MM.1S (cell line): ENCODE measurements around the gene TBC1D7.

Source experiments
- EZH2 ChIP-seq: fragments of 300-600 bp; sonication (generic); optimal IDR thresholded peaks from 2 replicates; pipeline ENCODE3; 2017; ENCODE audit warnings: low read depth, mild to moderate bottlenecking, antibody characterized with exemption, low read length, mixed read lengths
- TF ChIP-seq, protein P1 (sequence below): fragments of 300-600 bp; sonication (generic); IDR thresholded peaks from 2 replicates; pipeline ENCODE4 v1.5.1; 2016; ENCODE audit warnings: antibody characterized with exemption, low read length, mixed read lengths

DNA sequence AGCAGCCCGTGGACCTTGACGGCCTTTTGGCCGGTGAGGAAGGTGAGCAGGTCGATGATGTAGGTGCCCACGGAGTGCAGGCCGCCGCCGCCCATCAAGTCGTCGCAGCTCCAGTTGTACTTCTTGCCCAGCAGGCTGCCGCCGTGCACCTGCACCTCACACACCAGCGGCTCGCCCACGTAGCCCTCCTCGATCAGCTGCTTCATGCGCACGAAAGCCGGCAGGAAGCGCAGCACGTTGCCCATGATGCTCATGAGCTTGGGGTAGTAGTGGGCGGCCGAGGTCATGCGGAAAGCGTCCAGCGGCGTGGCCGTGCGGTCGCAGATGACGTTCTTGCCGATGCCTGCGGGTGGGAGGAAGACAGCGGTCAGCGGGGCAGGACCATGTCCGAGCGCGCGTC, 37.0 kb upstream of the TBC1D7 start:
- TF ChIP-seq, protein P1, sequence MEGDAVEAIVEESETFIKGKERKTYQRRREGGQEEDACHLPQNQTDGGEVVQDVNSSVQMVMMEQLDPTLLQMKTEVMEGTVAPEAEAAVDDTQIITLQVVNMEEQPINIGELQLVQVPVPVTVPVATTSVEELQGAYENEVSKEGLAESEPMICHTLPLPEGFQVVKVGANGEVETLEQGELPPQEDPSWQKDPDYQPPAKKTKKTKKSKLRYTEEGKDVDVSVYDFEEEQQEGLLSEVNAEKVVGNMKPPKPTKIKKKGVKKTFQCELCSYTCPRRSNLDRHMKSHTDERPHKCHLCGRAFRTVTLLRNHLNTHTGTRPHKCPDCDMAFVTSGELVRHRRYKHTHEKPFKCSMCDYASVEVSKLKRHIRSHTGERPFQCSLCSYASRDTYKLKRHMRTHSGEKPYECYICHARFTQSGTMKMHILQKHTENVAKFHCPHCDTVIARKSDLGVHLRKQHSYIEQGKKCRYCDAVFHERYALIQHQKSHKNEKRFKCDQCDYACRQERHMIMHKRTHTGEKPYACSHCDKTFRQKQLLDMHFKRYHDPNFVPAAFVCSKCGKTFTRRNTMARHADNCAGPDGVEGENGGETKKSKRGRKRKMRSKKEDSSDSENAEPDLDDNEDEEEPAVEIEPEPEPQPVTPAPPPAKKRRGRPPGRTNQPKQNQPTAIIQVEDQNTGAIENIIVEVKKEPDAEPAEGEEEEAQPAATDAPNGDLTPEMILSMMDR = no peak
- TF ChIP-seq EZH2 = no peak
